Testis (tissue), 2 donors: ENCODE results near the gene H3-3A.

Experiments
- CTCF ChIP-seq, 3 experiments: fragments of 450-650 bp in 2 of 3; fragments of 200-600 bp in 1 of 3; sonication (generic) in 1 of 3; IDR thresholded peaks; one replicate each; pipeline ENCODE4 v1.5.1; 2016 to 2019; ENCODE audit warnings: antibody characterized with exemption in 3 of 3, mild to moderate bottlenecking in 2 of 3, moderate library complexity in 1 of 3
- POLR2A ChIP-seq: fragments of 450-650 bp; IDR thresholded peaks from one replicate; pipeline ENCODE4 v1.6.1; 2017; ENCODE audit warnings: antibody characterized with exemption, mild to moderate bottlenecking, moderate library complexity

- TF ChIP-seq CTCF (IDR thresholded peaks at IDR 0.05), result no peak
- TF ChIP-seq POLR2A, result no peak
These were observed 42.9 kb upstream of the H3-3A start for GRCh38 chr1:226019572-226019971.
